GM23338 (cell line): ENCODE data around the gene TREM2. TPM values are rescaled to one million over a fixed set of nuclear protein-coding genes. Genes with fewer than 3 reads are reported as not detected.

ENCODE experiments used
- ATAC-seq: fragments of 200-7000 bp; cut with Tn5 transposase; 3 replicates; pipeline ENCODE4 v1.9.1; 2020
- DNase-seq: peaks from one replicate; pipeline ENCODE4 v3.0.0-alpha.2; 2015; ENCODE audit warnings: low spot score
- H2AFZ ChIP-seq: fragments of 200-600 bp; sonication (generic); 2 replicates; pipeline ENCODE4 v1.8.0; 2016; ENCODE audit warnings: antibody characterized with exemption, mild to moderate bottlenecking, moderate library complexity
- H3F3A ChIP-seq: fragments of 200-600 bp; sonication (generic); replicated peaks from 2 replicates; pipeline ENCODE4 v1.8.0; 2017; ENCODE audit warnings: antibody characterized with exemption, mixed run types, low read depth
- H3K27ac ChIP-seq: fragments of 200-600 bp; sonication (generic); 2 replicates; pipeline ENCODE4 v1.6.1; 2016; ENCODE audit warnings: low read depth
- H3K27me3 ChIP-seq: fragments of 200-600 bp; sonication (generic); 2 replicates; pipeline ENCODE4 v1.8.0; 2016; ENCODE audit warnings: mild to moderate bottlenecking, mixed run types, moderate library complexity; ENCODE audit not compliant: insufficient read depth
- H3K36me3 ChIP-seq: fragments of 200-600 bp; sonication (generic); 2 replicates; pipeline ENCODE4 v1.8.0; 2016; ENCODE audit warnings: mild to moderate bottlenecking; ENCODE audit not compliant: insufficient read depth
- H3K4me1 ChIP-seq: fragments of 200-600 bp; sonication (generic); 2 replicates; pipeline ENCODE4 v1.8.0; 2016; ENCODE audit warnings: mild to moderate bottlenecking, moderate library complexity; ENCODE audit not compliant: insufficient read depth
- H3K4me2 ChIP-seq: fragments of 200-600 bp; sonication (generic); 2 replicates; pipeline ENCODE4 v1.7.1; 2017; ENCODE audit warnings: mixed run types
- H3K4me3 ChIP-seq: fragments of 200-600 bp; sonication (generic); 2 replicates; pipeline ENCODE4 v1.6.1; 2016; ENCODE audit warnings: mixed run types
- H3K79me2 ChIP-seq: fragments of 200-600 bp; sonication (generic); replicated peaks from 2 replicates; pipeline ENCODE4 v1.8.0; 2017; ENCODE audit warnings: mild to moderate bottlenecking; ENCODE audit not compliant: insufficient read depth
- H3K9me2 ChIP-seq: fragments of 200-600 bp; sonication (generic); 2 replicates; pipeline ENCODE4 v1.8.0; 2017; ENCODE audit not compliant: insufficient read depth
- H4K20me1 ChIP-seq: fragments of 200-600 bp; sonication (generic); replicated peaks from 2 replicates; pipeline ENCODE4 v1.8.0; 2017; ENCODE audit warnings: mild to moderate bottlenecking; ENCODE audit not compliant: insufficient read depth
- H3K27ac Mint-ChIP-seq: 2 replicates; pipeline ENCODE4 v1.8.0; 2020; ENCODE audit warnings: inconsistent platforms, mild to moderate bottlenecking, moderate library complexity, mixed read lengths
- H3K27me3 Mint-ChIP-seq: 3 replicates; pipeline ENCODE4 v1.8.0; 2022; ENCODE audit warnings: low read depth, mild to moderate bottlenecking, moderate library complexity, mixed read lengths, inconsistent platforms; ENCODE audit not compliant: insufficient read depth, poor library complexity
- H3K36me3 Mint-ChIP-seq: 3 replicates; pipeline ENCODE4 v1.8.0; 2021; ENCODE audit warnings: low read depth, mild to moderate bottlenecking, inconsistent platforms, moderate library complexity, mixed read lengths
- H3K4me1 Mint-ChIP-seq: 3 replicates; pipeline ENCODE4 v1.8.0; 2020; ENCODE audit warnings: mild to moderate bottlenecking, inconsistent platforms, mixed read lengths
- H3K4me3 Mint-ChIP-seq: 3 replicates; pipeline ENCODE4 v1.8.0; 2021; ENCODE audit warnings: moderate library complexity, mild to moderate bottlenecking, inconsistent platforms, mixed read lengths
- H3K9me3 Mint-ChIP-seq: 3 replicates; pipeline ENCODE4 v1.8.0; 2020; ENCODE audit warnings: moderate library complexity, mild to moderate bottlenecking, inconsistent platforms, mixed read lengths
- CREB1 ChIP-seq: fragments of 250-450 bp; sonication (Bioruptor Pico); IDR thresholded peaks from 2 replicates; pipeline ENCODE4 v1.5.0; 2020; ENCODE audit warnings: low read depth, mild to moderate bottlenecking, moderate library complexity
- CTCF ChIP-seq, 2 experiments: fragments of 200-600 bp in 1 of 2; sonication (generic) in 1 of 2; conservative IDR thresholded peaks; 2 replicates each; pipeline versions ENCODE4 v1.5.1 to v1.6.1; 2016 to 2017; ENCODE audit warnings: antibody characterized with exemption in 2 of 2, low read depth in 2 of 2, mild to moderate bottlenecking in 2 of 2, moderate library complexity in 1 of 2
- ETS1 ChIP-seq: IDR thresholded peaks from 2 replicates; pipeline ENCODE4 v1.6.1; 2016; ENCODE audit warnings: antibody characterized with exemption
- EZH2 ChIP-seq: fragments of 200-600 bp; sonication (generic); IDR thresholded peaks from one replicate; pipeline ENCODE4 v1.8.0; 2017; ENCODE audit warnings: antibody characterized with exemption, mild to moderate bottlenecking, low read depth; ENCODE audit not compliant: unreplicated experiment
- EZH2phosphoT487 ChIP-seq: fragments of 200-600 bp; sonication (generic); IDR thresholded peaks from one replicate; pipeline ENCODE4 v1.8.1; 2018; ENCODE audit warnings: antibody characterized with exemption; ENCODE audit not compliant: unreplicated experiment
- JUNB ChIP-seq: IDR thresholded peaks from one replicate; pipeline ENCODE4 v1.6.1; 2016; ENCODE audit warnings: antibody characterized with exemption; ENCODE audit not compliant: unreplicated experiment
- NANOG ChIP-seq: IDR thresholded peaks from 2 replicates; pipeline ENCODE4 v1.6.1; 2016; ENCODE audit warnings: antibody characterized with exemption, borderline replicate concordance
- POLR2AphosphoS5 ChIP-seq: IDR thresholded peaks from 2 replicates; pipeline ENCODE4 v1.6.1; 2016; ENCODE audit warnings: antibody characterized with exemption, low read depth
- REST ChIP-seq: IDR thresholded peaks from one replicate; pipeline ENCODE4 v1.6.1; 2018; ENCODE audit warnings: antibody characterized with exemption; ENCODE audit not compliant: unreplicated experiment
- STAT1 ChIP-seq: IDR thresholded peaks from one replicate; pipeline ENCODE4 v1.6.1; 2016; ENCODE audit warnings: antibody characterized with exemption; ENCODE audit not compliant: unreplicated experiment
- ZNF114 ChIP-seq: fragments of 250-450 bp; sonication (Bioruptor Pico); IDR thresholded peaks from 2 replicates; pipeline ENCODE4 v1.5.0; 2020; ENCODE audit warnings: mild to moderate bottlenecking, moderate library complexity
- ZNF331 ChIP-seq: fragments of 250-450 bp; sonication (Bioruptor Pico); IDR thresholded peaks from 2 replicates; pipeline ENCODE4 v1.5.0; 2020; ENCODE audit warnings: low read depth, mild to moderate bottlenecking, moderate library complexity
- ZNF462 ChIP-seq: fragments of 250-450 bp; sonication (Bioruptor Pico); IDR thresholded peaks from 2 replicates; pipeline ENCODE4 v1.5.0; 2020; ENCODE audit warnings: mild to moderate bottlenecking, moderate library complexity
- polyA plus RNA-seq: library from polyadenylated mRNA; unstranded; fragments of >200 nt; fragmentation: Nextera tagmentation; extraction: Ambion mirVana; gene quantifications from 2 replicates; pipeline ENCODE4 v1.2.1, GENCODE V29; 2016
- total RNA-seq: library from RNA; depleted of rRNA; stranded (reverse); fragments of >200 nt; shearing (Covaris generic); gene quantifications from 2 replicates; pipeline ENCODE4 v1.2.3, GENCODE V29; 2014

Gene TREM2
- total and polyA plus RNA-seq, 2 experiments from 2014 or later, result not detected

GRCh38 chr6:41209547-41210320, 46.8 kb upstream of the TREM2 start:
- H3K4me3 Mint-ChIP-seq, result no peak overlapping the region
- no peaks in the 10 kb centered on the region for H3K27me3 ChIP-seq
- H3K9me2 ChIP-seq, result no peaks in the 10 kb centered on the region
- H2AFZ ChIP-seq, result no peak overlapping the region
- H3K79me2 ChIP-seq, result no peaks in the 10 kb centered on the region
- H3K27ac ChIP-seq, result no peak overlapping the region
- H4K20me1 ChIP-seq, result no peaks in the 10 kb centered on the region
- no peak for TF ChIP-seq NANOG
- no peak for TF ChIP-seq STAT1
- TF ChIP-seq JUNB, result no peak
- TF ChIP-seq POLR2AphosphoS5, result no peak
- no peak for TF ChIP-seq ZNF331 (CRISPR knock-in tag)
- no peak for TF ChIP-seq ZNF114 (CRISPR knock-in tag)
- TF ChIP-seq EZH2phosphoT487, result no peak
- no peak for TF ChIP-seq REST
- no peak for TF ChIP-seq CTCF (conservative IDR thresholded peaks at IDR 0.05; ENCODE audit: low read depth in 2 of 2)
- no peak for TF ChIP-seq EZH2
- no peak for TF ChIP-seq CREB1
- no peak for TF ChIP-seq ZNF462
- TF ChIP-seq ETS1, result no peak
- peaks cover 5% of the 10 kb centered on the region for H3K27me3 Mint-ChIP-seq
- ATAC-seq (no peak), DNase-seq (no peak)
- H3K36me3 Mint-ChIP-seq, result peaks cover 4% of the 10 kb centered on the region; the same call in 2 of the 3 replicates
- no peaks in the 10 kb centered on the region for H3F3A ChIP-seq
- no peaks in the 10 kb centered on the region for H3K4me1 Mint-ChIP-seq
- peaks cover 10% of the 10 kb centered on the region for H3K9me3 Mint-ChIP-seq
- no peaks in the 10 kb centered on the region for H3K4me1 ChIP-seq
- H3K27ac Mint-ChIP-seq, result no peak overlapping the region
- H3K4me3 ChIP-seq, result no peak overlapping the region
- H3K4me2 ChIP-seq, result no peak overlapping the region
- H3K36me3 ChIP-seq, result no peaks in the 10 kb centered on the region
